ENCODE data around the gene FOS.

DNA sequence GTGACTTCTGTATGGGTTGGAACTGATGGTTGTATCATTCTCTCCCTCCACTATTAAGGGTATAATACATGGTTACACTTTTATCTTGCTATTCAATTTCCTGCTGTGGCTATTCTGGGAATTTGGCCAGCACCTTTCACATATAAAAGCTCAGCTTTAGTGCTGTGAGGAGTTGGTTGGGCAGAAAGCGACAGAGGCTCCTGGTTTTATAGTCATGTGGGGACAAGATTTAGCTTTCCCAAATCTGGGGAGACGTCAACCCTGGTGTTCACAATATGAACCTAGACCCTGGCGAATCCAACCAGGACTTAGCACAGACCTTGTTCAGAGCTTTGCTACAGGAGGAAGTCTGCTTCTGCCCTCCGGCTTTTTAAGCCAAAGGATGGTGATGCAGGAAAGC lies 36.5 kb downstream of the FOS start:
- TF ChIP-seq, protein P1, sequence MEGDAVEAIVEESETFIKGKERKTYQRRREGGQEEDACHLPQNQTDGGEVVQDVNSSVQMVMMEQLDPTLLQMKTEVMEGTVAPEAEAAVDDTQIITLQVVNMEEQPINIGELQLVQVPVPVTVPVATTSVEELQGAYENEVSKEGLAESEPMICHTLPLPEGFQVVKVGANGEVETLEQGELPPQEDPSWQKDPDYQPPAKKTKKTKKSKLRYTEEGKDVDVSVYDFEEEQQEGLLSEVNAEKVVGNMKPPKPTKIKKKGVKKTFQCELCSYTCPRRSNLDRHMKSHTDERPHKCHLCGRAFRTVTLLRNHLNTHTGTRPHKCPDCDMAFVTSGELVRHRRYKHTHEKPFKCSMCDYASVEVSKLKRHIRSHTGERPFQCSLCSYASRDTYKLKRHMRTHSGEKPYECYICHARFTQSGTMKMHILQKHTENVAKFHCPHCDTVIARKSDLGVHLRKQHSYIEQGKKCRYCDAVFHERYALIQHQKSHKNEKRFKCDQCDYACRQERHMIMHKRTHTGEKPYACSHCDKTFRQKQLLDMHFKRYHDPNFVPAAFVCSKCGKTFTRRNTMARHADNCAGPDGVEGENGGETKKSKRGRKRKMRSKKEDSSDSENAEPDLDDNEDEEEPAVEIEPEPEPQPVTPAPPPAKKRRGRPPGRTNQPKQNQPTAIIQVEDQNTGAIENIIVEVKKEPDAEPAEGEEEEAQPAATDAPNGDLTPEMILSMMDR (IDR thresholded peaks at IDR 0.05) = no peak
- no peak for TF ChIP-seq POLR2A (IDR thresholded peaks at IDR 0.05)
